K562 (cell line): Measurements from ENCODE around the gene DNAJC17. TPM values are rescaled to one million over a fixed set of nuclear protein-coding genes. Genes with fewer than 3 reads are reported as not detected.

Experiments
- ESRRA ChIP-seq: fragments of 450-650 bp; IDR thresholded peaks from 2 replicates; pipeline ENCODE4 v1.6.1; 2014; ENCODE audit warnings: low read depth, mild to moderate bottlenecking, moderate library complexity, borderline replicate concordance
- KAT8 ChIP-seq: fragments of 450-650 bp; IDR thresholded peaks from 2 replicates; pipeline ENCODE4 v1.6.1; 2016; ENCODE audit warnings: low read depth, mild to moderate bottlenecking
- NCOA4 ChIP-seq: fragments of 450-650 bp; IDR thresholded peaks from 2 replicates; pipeline ENCODE4 v1.6.1; 2018; ENCODE audit warnings: mild to moderate bottlenecking; ENCODE audit not compliant: partially characterized antibody
- ZNF311 ChIP-seq: fragments of 250-450 bp; sonication (Bioruptor Pico); IDR thresholded peaks from 2 replicates; pipeline ENCODE4 v1.4.0; 2020; ENCODE audit warnings: mild to moderate bottlenecking, moderate library complexity
- ZNF561 ChIP-seq: fragments of 450-650 bp; formaldehyde crosslinking; conservative IDR thresholded peaks from 2 replicates; pipeline ENCODE4 v1.4.0; 2020; ENCODE audit warnings: mild to moderate bottlenecking, moderate library complexity
- ZNF79 ChIP-seq: fragments of 250-450 bp; sonication (Bioruptor Pico); IDR thresholded peaks from 2 replicates; pipeline ENCODE4 v1.4.0; 2020; ENCODE audit warnings: low read depth, mild to moderate bottlenecking, moderate library complexity
- polyA plus RNA-seq, 8 experiments: library from polyadenylated mRNA; depleted of rRNA in 4 of 8; stranded (reverse) in 5 of 8; unstranded in 3 of 8; fragments of >200 nt; fragmentation: Nextera tagmentation in 2 of 8; fragmentation: Illumina TruSeq in 1 of 8; extraction: Ambion mirVana in 2 of 8; extraction: Trizol in 1 of 8; gene quantifications; 2 replicates each; pipeline versions ENCODE4 v1.2.1 to v1.2.3, GENCODE V29; 2011 to 2014; ENCODE audit warnings: inconsistent platforms in 1 of 8, missing spikeins in 1 of 8
- total RNA-seq, 7 experiments: library from RNA; depleted of rRNA in 6 of 7; stranded (reverse); fragments of >200 nt in 6 of 7; fragmentation: Illumina TruSeq in 2 of 7; extraction: Trizol in 2 of 7; gene quantifications; 2 replicates each; pipeline versions ENCODE4 v1.2.1 to v1.2.3, GENCODE V29; 2011 to 2021; ENCODE audit warnings: low replicate concordance in 1 of 7
- TF ChIP-seq, protein P1 (sequence below): fragments of 450-650 bp; IDR thresholded peaks from 2 replicates; pipeline ENCODE4 v1.6.1; 2016; ENCODE audit warnings: low read depth
- TF ChIP-seq, protein P2 (sequence below): sonication (generic); formaldehyde crosslinking; IDR thresholded peaks from 2 replicates; pipeline ENCODE4 v1.8.0; 2022; ENCODE audit warnings: missing genetic modification reagents, mild to moderate bottlenecking, borderline replicate concordance

DNAJC17 gene
- total and polyA plus RNA-seq, 9 of the 15 experiments (the other 6 are each of a cell fraction or from before 2014, with no cell fraction given), result 2.4 to 79.4 (median 44.2) TPM

DNA sequence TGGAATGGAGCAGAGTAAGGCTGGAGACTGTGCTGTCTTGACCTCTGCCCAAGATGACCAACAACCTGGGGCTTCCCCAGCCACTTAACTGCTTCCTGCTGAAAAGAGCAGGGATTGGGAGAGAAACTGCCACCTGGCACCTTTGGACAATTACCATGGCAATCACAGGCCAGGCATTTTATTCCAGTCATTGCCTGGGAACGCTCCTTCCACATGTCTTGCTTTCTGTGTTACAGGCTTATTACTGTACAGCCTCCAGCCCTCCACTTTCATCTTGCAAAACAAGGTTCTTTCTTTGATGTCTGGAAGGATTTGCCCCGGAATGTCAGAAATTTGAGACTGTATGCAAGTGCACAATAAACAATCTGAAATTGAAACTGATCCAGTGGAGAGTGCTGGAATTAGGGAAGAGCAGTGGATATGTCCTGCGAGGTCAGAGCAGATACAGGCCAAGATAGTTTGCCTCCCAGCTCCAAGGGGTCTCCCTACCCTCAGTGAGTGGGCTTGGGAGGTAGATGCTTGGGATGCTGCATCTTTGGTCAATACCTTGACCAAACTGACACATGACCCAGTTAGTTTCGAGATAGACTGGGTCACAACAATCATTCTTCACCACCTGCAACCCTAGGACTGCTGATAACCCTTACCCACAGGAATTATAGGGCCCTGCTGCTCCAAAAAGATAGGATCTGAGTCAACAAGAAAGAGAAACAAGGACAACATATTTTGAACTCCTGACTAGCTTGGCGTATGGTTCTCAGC is 18.6 kb upstream of the DNAJC17 start (continued):
- TF ChIP-seq, protein P1, sequence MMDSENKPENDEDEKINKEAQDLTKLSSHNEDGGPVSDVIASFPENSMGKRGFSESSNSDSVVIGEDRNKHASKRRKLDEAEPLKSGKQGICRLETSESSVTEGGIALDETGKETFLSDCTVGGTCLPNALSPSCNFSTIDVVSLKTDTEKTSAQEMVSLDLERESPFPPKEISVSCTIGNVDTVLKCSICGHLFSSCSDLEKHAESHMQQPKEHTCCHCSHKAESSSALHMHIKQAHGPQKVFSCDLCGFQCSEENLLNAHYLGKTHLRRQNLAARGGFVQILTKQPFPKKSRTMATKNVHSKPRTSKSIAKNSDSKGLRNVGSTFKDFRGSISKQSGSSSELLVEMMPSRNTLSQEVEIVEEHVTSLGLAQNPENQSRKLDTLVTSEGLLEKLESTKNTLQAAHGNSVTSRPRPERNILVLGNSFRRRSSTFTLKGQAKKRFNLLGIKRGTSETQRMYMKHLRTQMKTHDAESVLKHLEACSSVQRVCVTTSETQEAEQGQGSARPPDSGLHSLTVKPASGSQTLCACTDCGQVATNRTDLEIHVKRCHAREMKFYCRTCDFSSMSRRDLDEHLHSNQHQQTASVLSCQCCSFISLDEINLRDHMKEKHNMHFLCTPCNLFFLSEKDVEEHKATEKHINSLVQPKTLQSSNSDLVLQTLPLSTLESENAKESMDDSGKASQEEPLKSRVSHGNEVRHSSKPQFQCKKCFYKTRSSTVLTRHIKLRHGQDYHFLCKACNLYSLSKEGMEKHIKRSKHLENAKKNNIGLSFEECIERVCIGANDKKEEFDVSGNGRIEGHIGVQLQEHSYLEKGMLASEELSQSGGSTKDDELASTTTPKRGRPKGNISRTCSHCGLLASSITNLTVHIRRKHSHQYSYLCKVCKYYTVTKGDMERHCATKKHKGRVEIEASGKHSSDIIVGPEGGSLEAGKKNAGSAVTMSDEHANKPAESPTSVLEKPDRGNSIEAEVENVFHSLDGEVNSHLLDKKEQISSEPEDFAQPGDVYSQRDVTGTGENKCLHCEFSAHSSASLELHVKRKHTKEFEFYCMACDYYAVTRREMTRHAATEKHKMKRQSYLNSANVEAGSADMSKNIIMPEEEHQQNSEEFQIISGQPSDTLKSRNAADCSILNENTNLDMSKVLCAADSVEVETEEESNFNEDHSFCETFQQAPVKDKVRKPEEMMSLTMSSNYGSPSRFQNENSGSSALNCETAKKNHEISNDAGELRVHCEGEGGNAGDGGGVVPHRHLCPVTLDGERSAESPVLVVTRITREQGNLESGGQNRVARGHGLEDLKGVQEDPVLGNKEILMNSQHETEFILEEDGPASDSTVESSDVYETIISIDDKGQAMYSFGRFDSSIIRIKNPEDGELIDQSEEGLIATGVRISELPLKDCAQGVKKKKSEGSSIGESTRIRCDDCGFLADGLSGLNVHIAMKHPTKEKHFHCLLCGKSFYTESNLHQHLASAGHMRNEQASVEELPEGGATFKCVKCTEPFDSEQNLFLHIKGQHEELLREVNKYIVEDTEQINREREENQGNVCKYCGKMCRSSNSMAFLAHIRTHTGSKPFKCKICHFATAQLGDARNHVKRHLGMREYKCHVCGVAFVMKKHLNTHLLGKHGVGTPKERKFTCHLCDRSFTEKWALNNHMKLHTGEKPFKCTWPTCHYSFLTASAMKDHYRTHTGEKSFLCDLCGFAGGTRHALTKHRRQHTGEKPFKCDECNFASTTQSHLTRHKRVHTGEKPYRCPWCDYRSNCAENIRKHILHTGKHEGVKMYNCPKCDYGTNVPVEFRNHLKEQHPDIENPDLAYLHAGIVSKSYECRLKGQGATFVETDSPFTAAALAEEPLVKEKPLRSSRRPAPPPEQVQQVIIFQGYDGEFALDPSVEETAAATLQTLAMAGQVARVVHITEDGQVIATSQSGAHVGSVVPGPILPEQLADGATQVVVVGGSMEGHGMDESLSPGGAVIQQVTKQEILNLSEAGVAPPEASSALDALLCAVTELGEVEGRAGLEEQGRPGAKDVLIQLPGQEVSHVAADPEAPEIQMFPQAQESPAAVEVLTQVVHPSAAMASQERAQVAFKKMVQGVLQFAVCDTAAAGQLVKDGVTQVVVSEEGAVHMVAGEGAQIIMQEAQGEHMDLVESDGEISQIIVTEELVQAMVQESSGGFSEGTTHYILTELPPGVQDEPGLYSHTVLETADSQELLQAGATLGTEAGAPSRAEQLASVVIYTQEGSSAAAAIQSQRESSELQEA, result no peak
- TF ChIP-seq, protein P2, sequence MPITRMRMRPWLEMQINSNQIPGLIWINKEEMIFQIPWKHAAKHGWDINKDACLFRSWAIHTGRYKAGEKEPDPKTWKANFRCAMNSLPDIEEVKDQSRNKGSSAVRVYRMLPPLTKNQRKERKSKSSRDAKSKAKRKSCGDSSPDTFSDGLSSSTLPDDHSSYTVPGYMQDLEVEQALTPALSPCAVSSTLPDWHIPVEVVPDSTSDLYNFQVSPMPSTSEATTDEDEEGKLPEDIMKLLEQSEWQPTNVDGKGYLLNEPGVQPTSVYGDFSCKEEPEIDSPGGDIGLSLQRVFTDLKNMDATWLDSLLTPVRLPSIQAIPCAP (CRISPR knock-in tag), result no peak
- no peak for TF ChIP-seq ZNF311 (CRISPR knock-in tag)
- TF ChIP-seq KAT8, result no peak
- TF ChIP-seq ZNF561 (CRISPR knock-in tag), result no peak
- peak; percentile 94 for TF ChIP-seq ESRRA
- TF ChIP-seq ZNF79, result no peak
- no peak for TF ChIP-seq NCOA4
